Measurements from ENCODE around the gene XYLT2. TPM values are rescaled to one million over a fixed set of nuclear protein-coding genes. Genes with fewer than 3 reads are reported as not detected.

XYLT2 gene
- polyA plus RNA-seq, 3 donors: 15.5 to 16.7 (median 15.8) TPM

DNA sequence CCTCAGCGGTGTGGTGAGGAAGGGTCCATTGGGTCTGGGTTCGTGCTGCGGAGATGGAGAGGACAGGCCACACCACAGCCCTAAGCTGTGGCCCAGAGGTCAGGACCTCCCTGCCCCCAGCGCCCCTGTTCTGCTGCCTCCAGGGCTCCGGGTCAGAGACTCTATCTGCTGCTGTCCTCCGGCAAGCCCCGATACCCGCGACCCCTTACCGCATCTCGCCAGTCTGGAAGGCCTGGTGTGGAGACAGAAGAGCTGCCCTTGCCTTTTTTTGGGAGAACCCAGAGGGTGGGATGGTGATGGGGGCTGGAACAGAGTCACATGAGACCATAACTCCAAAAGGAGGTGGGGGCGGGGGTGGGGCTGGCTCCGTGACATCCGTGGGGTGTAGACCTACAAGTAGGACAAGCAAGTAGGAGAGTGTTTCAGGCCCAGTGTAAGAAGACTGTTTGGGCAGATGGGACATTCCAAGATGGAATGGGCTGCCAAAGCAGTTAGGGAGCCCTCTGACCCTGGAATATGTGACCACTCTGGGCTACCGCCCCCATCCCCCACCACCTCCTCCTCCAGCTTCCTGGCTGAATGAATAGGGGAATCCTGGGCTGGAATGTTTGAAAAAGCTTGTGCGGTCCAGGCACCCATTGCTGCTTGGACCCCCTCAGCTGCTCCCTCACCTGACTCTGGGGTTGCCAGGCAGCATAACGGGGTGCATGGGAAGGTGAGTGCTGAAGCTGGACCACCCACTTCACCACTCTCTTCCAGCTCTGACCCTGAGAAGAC lies 1.4 kb downstream of the XYLT2 start:
- DNase-seq (ENCODE audit: low read depth in 3 of 3, low spot score in 2 of 3): no peak

- no peak for DNase-seq (ENCODE audit: low read depth in 3 of 3, low spot score in 2 of 3)
These were observed 2.0 kb downstream of the XYLT2 start for GRCh38 chr17:50347894-50348291.

DNA sequence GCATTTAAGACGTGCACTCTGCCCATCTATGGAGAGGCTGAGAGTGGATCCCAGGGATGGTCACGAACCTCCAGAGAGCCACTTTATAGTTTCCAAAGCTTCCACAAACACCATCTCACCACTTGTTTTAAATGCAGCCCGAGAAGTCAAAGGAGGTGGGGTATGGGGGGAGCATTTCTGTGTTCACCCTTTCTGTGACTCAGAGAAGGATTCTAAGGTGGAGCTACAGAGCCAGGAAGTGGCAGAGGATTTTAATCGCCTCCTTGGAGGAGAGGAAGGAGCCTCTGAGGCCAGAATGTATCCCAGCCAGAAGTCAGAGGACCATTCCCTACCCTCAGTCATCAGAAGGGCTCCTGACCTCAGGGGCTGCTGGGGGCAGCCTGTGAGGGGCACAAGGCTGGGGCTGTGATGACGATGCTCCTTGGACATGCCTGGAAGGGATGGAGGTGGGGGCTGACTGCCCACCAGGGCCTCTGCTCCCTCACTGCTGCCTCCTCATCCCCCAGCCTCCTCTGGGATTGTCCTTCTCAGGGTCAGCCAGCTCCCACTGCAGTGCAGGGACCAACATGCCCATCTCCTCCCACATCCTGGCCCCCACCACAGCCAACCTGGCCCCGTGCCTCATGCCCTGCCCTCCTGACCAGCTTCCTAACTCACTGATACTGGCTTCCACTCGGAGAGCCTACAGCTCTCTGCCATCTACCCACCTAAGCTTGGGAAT lies 2.8 kb downstream of the XYLT2 start:
- no peak for DNase-seq (ENCODE audit: low read depth in 3 of 3, low spot score in 2 of 3)

GRCh38 chr17:50349243-50349600 lies 3.3 kb downstream of the XYLT2 start:
- DNase-seq (ENCODE audit: low read depth in 3 of 3, low spot score in 2 of 3): no peak

- DNase-seq (ENCODE audit: low read depth in 3 of 3, low spot score in 2 of 3): no peak
These were observed 4.8 kb downstream of the XYLT2 start for GRCh38 chr17:50350733-50351132.

DNA sequence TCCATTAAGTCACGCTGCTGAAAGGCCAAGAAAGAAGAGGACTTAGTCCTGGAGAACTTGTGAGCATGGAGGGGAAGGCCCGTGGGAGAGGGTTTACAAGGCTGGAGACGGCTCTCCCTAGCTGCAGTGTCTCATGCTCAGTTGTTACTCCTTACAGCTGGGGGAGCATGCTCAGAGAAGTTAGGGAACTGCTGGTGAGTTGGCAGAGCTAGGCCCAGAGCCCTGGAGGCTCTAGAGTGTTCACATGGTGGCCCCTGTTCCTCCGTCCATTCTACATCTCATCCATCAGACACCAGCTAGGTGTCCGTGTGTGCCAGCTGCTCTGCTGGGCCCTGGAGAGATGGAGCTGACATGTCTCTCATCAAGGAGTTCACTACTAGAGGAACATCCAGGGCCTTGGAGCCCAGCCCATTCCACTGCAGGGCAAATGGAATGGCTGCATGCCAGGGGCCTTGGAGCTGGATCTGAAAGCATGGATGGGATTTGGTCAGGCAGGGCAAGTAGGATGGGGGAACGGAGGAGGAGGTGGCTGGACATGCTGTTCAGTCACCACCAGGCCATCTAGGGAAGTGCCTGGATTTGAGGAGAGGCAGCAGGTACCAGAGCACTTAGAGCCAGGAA lies 6.3 kb downstream of the XYLT2 start:
- no peak for DNase-seq (ENCODE audit: low read depth in 3 of 3, low spot score in 2 of 3)

DNA sequence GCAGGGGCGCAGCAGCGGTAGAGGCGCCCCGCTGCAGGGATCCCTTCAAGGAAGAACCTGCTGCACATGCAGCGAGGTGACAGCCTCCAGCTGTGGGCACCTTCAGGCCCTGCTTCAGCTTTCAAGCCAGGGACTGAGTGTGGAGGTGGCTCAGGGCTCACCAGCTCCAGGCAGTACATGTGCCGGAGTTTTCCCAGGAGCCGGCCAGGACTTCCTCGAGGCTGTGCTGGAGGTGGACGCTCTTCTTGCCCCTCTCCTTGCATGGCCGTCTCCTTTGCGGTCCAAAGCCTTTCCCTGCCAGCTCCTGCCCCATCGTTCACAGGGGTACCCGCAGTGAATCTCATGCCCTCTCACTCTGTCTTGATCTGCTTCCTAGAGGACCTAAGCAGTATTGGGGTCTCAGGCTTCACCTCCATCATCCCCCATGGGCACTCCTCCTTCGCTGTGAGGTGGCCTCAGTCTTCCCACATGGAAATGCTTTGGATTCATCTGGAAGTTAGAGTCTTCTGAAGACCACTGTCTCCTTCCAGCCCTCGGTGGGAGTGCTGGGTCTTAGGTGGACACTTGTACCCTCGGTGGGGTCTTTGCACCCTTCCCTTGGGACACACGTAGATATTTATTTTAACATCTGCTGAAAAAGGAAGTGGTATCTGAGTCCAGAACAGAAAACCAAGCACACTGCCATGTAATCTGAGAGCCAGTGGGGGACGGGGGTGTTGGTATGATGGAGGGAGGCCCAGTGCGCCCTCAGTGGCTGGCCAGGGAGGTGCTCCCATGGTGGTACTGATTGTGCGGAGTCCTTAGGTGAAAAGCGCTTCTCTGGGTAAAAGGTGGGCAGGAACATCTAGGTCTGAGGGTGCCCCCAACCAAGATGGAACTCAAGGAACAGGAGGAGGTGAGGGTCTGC lies 7.0 kb downstream of the XYLT2 start:
- no peak for DNase-seq (ENCODE audit: low read depth in 3 of 3, low spot score in 2 of 3)

GRCh38 chr17:50353600-50354195 lies 7.8 kb downstream of the XYLT2 start:
- no peak for DNase-seq (ENCODE audit: low read depth in 3 of 3, low spot score in 2 of 3)

GRCh38 chr17:50354198-50354597 lies 8.3 kb downstream of the XYLT2 start:
- no peak for DNase-seq (ENCODE audit: low read depth in 3 of 3, low spot score in 2 of 3)

- no peak for DNase-seq (ENCODE audit: low read depth in 3 of 3, low spot score in 2 of 3)
These were observed 8.8 kb downstream of the XYLT2 start for GRCh38 chr17:50354776-50355175.

GRCh38 chr17:50355336-50355700 lies 9.4 kb downstream of the XYLT2 start:
- DNase-seq (ENCODE audit: low read depth in 3 of 3, low spot score in 2 of 3): no peak

- DNase-seq (ENCODE audit: low read depth in 3 of 3, low spot score in 2 of 3): no peak
These were observed 9.9 kb downstream of the XYLT2 start for GRCh38 chr17:50355701-50356341.

- DNase-seq (ENCODE audit: low read depth in 3 of 3, low spot score in 2 of 3): no peak
These were observed 10.5 kb downstream of the XYLT2 start for GRCh38 chr17:50356418-50356817.

- DNase-seq (ENCODE audit: low read depth in 3 of 3, low spot score in 2 of 3): no peak
These were observed 11.1 kb downstream of the XYLT2 start for GRCh38 chr17:50356892-50357510.

- DNase-seq (ENCODE audit: low read depth in 3 of 3, low spot score in 2 of 3): no peak
These were observed 12.3 kb downstream of the XYLT2 start for GRCh38 chr17:50358177-50358576.

DNA sequence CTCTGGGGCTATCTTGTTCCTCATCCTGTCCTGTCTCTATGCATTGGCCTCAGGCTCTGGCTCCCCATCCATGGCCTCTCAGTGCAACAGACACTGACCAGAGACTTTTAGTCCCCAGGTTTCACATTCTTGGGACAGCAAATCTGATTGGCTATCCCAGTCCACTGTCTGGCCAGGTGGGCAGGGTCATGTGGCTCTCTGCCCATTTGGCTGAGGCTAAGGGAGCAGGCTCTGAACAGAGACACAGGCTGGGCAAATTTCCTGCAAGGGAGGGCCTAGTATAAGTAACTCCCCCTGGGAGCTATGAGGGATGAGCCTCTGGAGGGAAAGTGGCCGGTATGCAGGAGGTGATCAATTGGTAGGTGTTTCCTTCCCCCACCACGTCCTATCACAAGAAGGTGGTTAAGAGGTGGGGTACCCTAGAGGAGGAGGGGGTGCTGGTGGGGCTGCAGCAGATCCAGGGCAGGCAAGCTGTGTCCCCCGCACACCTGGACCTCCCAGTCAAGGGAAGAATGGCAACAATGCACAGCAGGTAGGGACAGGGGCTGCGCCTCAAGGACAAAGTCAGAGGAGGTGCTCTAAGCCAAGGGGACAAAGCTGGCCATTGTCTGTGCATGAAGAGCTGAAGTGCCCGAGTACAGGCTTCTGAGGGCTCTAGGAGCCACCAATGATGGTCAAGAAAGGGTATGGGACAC lies 13.2 kb downstream of the XYLT2 start:
- DNase-seq (ENCODE audit: low read depth in 3 of 3, low spot score in 2 of 3): no peak

- no peak for DNase-seq (ENCODE audit: low read depth in 3 of 3, low spot score in 2 of 3)
These were observed 14.1 kb downstream of the XYLT2 start for GRCh38 chr17:50359998-50360461.

DNA sequence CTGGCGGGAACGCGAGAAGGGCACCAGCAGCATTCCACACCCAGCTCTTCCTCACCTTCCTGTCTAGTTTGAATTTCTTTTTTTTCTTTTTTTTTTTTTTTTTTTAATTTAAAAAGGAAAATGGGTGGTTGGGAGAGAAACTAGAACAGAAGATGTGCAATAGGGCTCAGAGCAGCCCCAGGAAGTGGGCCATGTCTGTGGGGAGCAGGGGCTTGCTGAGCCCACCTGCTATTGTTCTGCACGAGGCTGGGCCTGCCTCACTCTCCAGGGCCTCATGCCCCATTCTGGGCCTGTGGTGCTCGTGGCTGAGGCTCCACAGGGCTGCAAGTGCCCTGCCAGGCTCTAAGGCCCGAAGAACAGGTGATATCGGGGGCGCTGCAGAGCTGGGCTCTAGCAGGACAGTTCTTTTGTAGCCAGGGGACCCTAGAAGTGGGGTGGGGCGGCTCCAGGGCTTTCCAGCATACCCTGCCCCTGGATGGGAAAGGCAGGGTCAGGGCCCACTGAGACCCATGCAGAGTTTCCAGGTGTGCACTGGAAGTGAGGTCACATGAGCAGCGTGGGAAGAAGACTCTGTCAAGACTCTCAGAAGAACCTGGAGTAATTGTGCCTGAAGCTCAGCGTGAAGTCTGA lies 14.7 kb downstream of the XYLT2 start:
- no peak for DNase-seq (ENCODE audit: low read depth in 3 of 3, low spot score in 2 of 3)

Measured in right renal cortex interstitium (tissue), 3 donors.